NCI-H345 treated with DMSO at 0.1 percent for 48 hours (cell line): Measurements from ENCODE around the gene CDH13.

Source experiments
- DNase-seq: peaks from one replicate; lab custom pipeline; 2025; ENCODE audit not compliant: unreplicated experiment; lab: John Stamatoyannopoulos, UW

CDH13 gene

GRCh38 chr16:83102336-83102735, 475.6 kb downstream of the CDH13 start:
- DNase-seq: no peak

- no peak for DNase-seq
Measured at GRCh38 chr16:83105279-83106077, 478.7 kb downstream of the CDH13 start.

- DNase-seq: no peak
Measured at GRCh38 chr16:83109490-83110125, 482.8 kb downstream of the CDH13 start.

- no peak for DNase-seq
Measured at GRCh38 chr16:83110269-83110668, 483.5 kb downstream of the CDH13 start.

GRCh38 chr16:83113317-83113716, 486.5 kb downstream of the CDH13 start:
- DNase-seq: no peak

GRCh38 chr16:83113811-83114210, 487.0 kb downstream of the CDH13 start:
- no peak for DNase-seq

GRCh38 chr16:83115491-83116232, 488.9 kb downstream of the CDH13 start:
- no peak for DNase-seq

- DNase-seq: no peak
Measured at GRCh38 chr16:83116274-83116892, 489.6 kb downstream of the CDH13 start.

GRCh38 chr16:83117810-83118209, 491.0 kb downstream of the CDH13 start:
- no peak for DNase-seq

- no peak for DNase-seq
Measured at GRCh38 chr16:83118365-83118764, 491.6 kb downstream of the CDH13 start.

GRCh38 chr16:83125999-83126568, 499.3 kb downstream of the CDH13 start:
- DNase-seq: no peak

GRCh38 chr16:83128041-83128440, 501.3 kb downstream of the CDH13 start:
- no peak for DNase-seq

GRCh38 chr16:83130039-83130438, 503.3 kb downstream of the CDH13 start:
- DNase-seq: no peak

GRCh38 chr16:83134638-83135037, 507.9 kb downstream of the CDH13 start:
- DNase-seq: no peak

- no peak for DNase-seq
Measured at GRCh38 chr16:83136419-83136818, 509.6 kb downstream of the CDH13 start.

GRCh38 chr16:83136924-83137323, 510.2 kb downstream of the CDH13 start:
- DNase-seq: no peak

GRCh38 chr16:83137326-83137781, 510.6 kb downstream of the CDH13 start:
- DNase-seq: no peak

- DNase-seq: no peak
Measured at GRCh38 chr16:83137894-83138293, 511.1 kb downstream of the CDH13 start.

- no peak for DNase-seq
Measured at GRCh38 chr16:83138512-83138911, 511.7 kb downstream of the CDH13 start.

- DNase-seq: no peak
Measured at GRCh38 chr16:83138976-83139690, 512.4 kb downstream of the CDH13 start.
